SW 1271 (cell line): ENCODE data around the gene LIMS4.
"Not testable (repeated sequence)": the region's sequence is repeated elsewhere in the genome, so short reads cannot be mapped to it uniquely, and the experiment has no call there.

ENCODE experiments used
- DNase-seq, 2 experiments: peaks; one replicate each; lab custom pipeline; 2025; lab: John Stamatoyannopoulos, UW

LIMS4 gene

DNA sequence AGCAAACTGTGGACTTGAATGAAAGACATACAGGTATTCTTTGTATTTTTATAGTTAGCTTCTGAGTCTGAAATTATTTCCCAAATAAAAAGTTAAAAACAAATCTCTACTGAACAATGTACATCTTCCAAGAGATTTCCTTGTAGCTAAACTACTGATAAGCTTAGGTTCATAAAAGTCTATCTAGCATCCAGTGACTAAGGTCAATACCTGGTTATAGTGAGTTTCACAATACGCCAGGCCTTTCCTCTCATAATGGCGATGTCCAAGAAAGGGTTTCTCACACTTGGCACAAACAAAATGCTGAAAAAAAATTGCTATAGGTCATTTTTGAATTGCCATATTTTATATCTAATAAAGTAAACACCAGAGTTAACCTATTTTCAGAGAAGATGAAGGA is 21.7 kb downstream of the LIMS4 start:
- not testable (repeated sequence) for DNase-seq

DNA sequence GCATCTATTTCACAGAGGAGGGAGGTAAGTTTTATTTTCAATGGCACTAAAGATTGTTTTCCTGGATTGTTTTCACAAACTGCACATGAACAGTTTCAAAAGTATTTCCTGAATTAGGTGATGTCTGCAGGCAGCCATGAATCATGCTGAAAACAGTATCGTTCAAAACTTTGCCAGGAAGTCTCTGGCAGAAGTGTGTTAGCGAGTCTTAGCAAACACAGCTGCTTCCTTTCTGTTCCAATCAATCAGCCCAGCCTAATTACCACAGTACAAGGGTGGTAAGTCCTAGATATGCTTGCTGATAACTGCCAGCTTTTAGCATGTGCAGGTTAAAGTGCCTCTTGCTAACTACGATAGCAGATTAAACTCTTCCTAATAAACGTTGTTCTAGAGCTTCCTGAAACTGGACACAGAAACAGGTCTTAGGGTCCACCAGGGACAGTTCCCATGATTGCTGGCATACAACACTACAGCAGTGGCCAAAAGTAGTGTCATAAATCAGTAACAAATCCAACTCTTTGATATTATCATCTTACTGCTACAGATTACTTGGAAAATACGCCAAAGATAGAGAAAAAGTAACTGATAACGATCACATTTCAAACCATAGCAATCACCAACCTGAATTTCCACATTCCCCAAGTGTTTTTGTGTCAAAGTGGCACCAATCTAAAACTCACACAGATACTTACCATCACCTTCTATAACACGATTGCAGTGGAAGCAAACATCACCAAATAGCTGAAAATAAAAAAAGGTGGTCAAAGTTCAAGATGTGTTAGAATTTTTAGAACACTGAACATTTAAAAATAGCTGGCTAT is 23.3 kb downstream of the LIMS4 start:
- DNase-seq, result not testable (repeated sequence)

DNA sequence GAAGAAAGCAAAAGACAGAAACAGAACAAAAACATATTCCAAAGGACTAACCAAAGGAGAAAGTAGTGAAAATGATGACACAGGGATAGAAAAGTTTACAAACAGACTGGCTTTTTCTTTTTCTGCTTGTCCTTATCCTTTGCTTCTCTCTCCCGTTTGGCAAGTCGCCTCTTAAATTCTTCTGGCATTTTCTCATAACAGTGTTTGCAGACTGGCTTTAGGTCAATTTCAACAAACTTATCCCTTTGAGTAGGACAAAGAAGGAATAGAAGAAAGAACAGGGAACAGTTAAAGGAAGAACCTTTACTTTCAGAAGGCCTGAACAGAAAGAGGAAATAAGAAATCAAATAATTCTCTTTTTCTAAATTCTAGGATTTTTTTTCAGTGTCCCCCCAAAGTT is 26.0 kb downstream of the LIMS4 start:
- DNase-seq, result not testable (repeated sequence)

DNA sequence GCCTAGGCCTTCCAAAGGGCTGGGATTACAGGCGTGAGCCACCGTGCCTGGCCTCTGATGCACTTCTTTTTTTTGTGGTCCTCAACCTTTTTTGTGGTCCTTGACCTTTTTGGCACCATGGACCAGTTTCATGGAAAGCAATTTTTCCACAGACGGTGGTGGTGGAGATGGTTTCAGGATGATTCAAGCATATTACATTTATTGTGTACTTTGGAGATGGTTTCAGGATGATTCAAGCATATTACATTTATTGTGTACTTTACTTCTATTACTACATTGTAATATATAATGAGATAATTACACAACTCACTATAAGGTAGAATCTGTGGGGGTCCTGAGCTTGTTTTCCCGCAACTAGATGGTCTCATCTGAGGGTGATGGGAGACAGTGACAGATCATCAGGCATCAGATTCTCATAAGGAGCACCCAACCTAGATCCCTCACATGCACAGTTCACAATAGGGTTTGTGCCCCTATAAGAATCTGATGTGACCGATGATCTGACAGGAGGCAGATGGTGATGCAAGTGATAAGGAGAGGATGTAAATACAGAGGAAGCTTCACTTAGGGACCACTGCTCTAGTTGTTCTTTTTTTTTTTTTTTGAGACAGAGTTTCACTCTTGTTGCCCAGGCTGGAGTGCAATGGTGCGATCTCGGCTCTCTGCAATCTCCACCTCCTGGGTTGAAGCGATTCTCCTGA is 29.2 kb downstream of the LIMS4 start:
- not testable (repeated sequence) for DNase-seq

DNA sequence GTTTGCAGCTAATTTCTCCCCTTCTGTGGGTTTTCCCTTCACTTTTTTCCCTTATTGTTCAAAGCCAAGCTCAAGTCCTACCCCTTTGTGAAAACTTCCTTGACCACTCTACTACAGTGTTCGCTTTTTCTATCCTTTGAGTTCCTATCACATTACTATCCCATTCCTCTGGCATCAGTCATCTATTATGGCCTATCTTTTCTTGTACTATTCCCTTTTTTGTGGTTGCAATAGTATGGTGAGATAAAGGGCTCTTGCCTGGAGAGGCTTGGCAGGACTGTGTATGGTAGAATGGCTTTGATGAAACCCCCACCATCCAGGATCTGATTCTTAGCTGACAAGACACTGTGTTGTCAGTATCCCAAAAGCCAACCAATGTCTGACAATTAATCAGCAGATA is 30.7 kb downstream of the LIMS4 start:
- not testable (repeated sequence) for DNase-seq

DNA sequence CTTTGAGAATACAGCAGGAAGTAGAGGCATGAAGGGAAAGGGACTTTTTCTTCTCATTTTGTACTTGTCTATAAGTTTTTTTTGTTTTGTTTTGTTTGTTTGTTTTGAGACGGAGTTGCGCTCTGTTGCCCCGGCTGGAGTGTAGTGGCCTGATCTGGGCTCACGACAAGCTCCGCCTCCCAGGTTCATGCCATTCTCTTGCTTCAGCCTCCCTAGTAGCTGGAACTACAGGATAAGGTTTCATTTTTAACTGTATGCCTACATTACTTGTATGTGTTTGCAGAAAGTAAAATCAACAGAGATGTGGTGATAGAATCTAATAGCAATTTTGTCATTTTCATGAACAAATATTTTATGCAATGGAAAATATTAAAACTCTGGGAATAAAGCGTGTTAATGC is 38.1 kb downstream of the LIMS4 start:
- DNase-seq, result not testable (repeated sequence)

DNA sequence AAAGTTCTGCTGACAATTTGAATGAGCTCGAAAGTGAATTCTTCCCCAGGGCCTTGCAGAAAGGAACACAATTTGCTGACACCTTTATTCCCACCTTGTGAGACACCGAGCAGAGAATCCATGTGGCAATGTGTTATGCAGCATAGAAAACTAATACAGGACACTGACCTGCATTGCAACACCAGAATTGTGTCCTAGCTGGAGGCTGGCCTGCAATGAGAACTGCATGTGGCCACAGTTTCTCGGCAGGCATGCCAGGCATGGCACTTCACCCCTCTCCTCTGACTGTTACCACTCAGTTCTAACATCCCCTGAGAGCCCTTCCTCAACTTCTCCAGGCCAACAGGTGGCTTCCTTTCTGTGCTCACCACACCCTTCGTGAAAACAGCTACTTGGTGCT is 46.9 kb downstream of the LIMS4 start:
- DNase-seq, result not testable (repeated sequence)

DNA sequence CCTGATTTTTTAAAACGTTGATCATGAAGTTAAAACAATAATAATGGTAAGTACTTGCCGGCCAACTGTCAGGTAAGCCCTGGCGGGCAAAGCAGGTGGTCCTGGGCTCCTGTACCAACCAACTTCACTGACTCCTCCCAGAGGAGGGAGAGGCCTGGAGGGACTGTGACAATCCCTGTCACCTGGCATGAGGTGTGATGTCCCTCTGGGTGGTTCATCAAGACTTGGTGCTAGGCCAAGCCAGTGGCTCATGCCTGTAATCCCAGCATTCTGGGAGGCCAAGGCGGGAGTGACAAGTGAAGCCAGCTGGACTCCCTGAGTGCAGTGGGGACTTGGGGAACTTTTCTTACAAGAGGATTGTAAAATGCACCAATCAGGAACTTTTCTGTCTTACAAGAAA is 48.2 kb downstream of the LIMS4 start:
- not testable (repeated sequence) for DNase-seq

DNA sequence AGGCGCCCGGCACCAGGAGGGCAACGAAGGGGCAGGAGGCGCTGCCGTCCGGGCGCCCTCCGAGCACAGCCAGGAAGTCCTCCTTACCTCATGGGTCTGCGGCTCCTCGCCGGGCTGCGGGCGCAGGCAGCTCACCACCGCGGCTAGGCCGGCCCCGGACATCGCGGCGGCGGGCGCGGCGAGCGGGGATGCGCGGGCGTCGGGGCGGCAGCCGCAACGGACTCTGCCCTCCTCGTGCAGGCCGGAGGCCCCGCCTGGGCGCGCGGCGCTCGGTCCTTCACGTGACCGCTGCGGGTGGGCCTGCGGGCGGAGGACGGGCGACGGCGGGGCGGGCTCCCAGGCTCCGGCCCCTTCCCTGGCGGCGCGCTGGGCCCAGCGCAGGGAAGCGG is 49.0 kb downstream of the LIMS4 start:
- not testable (repeated sequence) for DNase-seq

DNA sequence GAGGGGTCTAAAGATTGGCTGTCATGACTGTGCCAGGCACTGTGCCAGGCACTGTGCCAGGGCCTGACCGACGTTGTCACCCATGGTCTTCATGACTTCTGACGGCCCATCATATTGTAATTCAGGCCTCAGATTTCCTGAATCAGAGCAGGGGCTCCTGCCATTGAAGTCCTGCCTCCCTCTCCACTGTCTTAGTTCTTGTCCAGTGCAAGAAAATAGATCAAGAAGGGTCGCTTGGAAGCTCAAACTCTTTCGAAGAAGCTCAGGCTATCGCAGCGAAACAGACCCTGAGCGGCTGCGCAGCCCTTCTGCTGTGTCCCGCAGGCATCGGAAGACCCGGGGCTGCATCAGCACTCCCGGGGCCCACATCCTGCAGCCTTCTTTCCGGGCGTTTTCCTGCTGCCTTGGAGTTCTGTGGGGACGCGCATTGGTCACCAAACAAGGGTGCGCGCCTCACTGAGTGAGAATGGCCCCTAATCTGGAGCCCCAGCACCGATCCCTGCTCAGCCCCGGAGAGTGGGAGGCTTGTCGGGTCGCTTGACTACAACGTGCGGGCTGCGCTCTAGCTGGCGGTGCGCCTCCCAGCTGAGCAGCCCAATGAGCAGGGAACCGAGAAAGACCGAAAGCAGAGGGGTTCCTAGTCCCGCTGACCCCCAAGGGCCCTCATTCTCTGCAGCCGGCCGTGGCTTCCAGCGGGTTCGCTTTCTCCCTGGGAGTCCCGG is 49.6 kb downstream of the LIMS4 start:
- not testable (repeated sequence) for DNase-seq

DNA sequence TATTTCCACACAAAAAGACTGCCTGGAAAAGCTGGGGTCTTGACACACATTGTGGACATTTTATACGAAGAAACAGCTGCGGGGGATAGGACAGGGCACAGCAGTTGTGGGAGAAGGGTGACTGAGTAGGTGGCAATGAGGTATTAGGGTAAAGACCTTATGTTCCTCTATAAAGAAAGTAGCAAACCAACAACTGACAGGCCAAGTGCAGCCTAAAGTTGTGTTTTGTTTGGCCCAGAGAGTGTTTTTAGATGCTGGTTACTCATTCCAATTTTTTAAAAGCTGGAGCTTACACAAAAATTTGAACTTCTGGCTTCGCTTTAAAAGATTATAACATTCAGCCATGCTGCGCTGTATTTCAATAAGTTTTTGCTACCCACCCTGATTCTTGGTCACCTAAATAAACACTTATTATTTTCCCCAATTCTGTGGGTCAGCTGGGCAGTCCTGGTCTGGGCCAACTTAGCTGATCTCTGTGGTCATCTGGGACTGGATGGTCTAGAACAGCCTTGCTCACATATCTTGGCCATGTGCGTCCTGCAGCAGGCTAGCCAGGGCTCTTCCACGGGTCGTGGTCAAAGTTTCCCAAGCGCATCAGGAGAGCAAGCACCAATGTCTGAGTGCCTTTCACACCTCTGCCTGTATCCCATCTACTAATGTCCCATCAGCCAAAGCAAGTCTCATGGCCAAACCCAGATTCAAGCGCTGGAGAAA is 51.8 kb downstream of the LIMS4 start:
- DNase-seq, result not testable (repeated sequence)

DNA sequence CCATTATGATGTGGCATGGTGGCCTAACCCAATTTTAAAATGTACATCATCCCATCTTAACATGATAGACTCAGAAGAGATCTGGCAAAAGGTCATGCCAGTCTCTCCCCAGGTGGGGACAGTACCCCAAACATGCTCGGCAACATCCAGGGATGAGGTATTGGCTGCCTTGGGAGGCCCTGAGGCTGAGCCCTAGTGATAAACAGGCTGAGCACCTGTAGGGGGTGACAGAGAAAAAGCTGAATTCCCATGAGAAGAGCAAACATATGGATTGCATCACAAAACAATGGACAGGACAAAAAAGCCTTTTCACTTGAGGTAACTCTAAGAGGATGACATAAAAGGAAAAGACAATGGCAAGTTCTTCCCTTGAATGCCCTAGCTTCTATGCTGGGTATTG is 65.5 kb downstream of the LIMS4 start:
- not testable (repeated sequence) for DNase-seq

DNA sequence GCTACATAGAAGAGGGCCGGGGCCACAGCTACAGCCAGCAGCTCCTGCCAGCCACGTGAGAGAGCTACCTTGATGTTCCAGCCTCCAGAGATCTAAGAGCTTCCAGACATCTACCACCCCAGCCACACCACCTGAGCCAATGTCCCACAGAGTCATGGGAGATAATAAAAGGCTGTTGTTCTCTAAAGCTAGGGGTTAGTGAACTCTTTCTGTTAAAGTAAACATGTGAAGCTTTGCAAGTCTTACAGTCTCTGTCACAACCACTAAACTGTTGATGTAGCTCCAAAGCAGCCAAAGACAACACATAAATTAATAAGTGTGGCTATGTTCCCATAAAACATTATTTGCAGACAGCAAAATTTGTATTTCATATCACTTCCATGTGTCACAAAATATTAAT is 67.6 kb downstream of the LIMS4 start:
- not testable (repeated sequence) for DNase-seq

DNA sequence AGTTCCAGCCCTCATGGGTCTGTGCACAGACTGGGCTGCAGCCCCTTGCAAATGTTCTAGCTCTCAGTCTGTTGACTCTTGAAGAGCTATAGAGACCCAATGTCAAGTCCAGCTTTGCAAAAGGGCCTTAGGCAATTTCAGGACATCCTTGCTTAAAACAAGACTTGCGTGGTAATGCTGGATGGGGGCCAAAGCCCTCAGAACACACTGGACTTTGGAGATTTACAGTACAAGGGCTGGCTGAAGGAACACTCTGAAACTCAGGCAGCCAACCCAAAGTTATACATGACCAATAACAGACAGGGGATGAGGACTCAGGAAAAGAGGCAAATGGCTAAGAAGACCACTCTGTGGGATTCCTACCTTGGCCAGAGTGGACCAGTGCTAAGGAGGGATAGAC is 68.4 kb downstream of the LIMS4 start:
- DNase-seq, result not testable (repeated sequence)

DNA sequence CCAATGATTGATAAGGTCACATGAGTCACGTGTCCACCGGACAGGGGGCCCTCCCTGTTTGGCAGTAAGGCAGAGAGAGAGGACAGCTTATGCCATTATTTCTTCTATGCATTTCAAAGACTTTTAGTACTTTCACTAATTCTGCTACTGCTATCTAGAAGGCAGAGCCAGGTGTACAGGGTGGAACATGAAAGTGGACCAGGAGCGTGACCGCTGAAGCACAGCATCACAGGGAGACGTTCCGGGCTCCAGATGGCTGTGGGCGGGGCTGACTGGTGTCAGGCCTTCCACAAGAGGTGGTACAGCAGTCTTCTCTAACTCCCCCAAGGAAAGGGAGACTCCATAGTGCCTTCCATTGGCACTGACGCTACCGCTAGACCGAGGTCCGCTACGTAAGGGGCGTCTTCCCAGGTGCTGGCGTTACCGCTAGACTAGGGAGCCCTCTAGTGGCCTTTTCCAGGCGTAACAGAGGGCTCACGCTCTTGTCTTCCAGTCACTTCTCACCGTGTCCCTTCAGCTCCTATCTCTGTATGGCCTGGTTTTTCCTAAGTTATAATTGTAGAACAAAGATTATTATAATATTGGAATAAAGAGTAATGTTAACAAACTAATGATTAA is 71.5 kb downstream of the LIMS4 start:
- DNase-seq, result not testable (repeated sequence)

DNA sequence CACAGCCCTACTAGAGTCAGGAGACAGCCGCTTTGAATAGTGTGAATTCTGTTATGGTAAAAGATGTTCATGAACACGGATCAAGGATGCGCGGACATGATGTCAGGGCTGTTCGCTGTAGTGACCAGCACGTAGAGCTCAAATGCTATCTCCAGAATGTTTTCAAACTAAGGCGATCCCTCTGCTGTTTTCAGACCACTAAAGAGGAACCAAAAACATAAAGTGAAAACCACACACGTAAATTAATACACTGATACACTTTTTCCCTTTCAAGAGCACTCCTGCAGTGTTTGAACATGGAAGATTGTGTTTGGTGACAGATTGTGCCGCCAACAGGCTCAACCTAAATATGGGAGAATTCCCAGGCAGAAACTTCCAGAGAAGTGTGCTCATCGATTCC is 73.2 kb downstream of the LIMS4 start:
- DNase-seq, result not testable (repeated sequence)

DNA sequence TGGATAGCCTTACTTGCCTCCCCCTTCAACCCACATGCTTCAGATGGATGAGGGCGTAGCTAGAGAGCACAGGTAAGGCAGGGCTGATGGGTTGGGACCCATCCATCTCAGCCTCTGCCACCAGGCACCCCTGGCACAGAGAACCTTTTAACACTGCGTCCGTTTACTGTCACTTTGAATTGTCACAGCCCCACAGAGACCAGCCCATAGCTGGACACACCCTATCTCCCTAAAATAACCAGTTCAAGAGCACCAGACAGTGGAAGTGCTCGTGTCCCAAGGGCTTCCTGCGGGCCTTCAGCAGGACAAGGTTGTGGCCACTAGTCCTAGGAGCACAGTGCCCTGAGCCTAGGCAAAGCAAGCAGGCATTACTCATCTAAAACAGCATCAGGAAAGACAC is 76.6 kb downstream of the LIMS4 start:
- DNase-seq, result not testable (repeated sequence)
